Measurements from ENCODE around the gene PCDHB1.
A peak's percentile ranks its signal among the peaks of the same experiment; 100 is the strongest.

PCDHB1 gene

GRCh38 chr5:141050622-141051520 is at the start of gene PCDHB1:
Gene PCDHB1 (plus strand): TSS chr5:141051374. CDS start chr5:141051471, 97 bp downstream.
- no peak for DNase-seq

- no peak for DNase-seq
These were observed 49.7 kb upstream of the PCDHB1 start for GRCh38 chr5:141001446-141001843.

- no peak for DNase-seq
These were observed 49.1 kb upstream of the PCDHB1 start for GRCh38 chr5:141001844-141002604.

GRCh38 chr5:141002605-141002965 is 48.6 kb upstream of the PCDHB1 start:
- DNase-seq = no peak

GRCh38 chr5:141003031-141003430 is 48.1 kb upstream of the PCDHB1 start:
- no peak for DNase-seq

GRCh38 chr5:141003791-141004611 is 47.2 kb upstream of the PCDHB1 start:
- DNase-seq = no peak

- no peak for DNase-seq
These were observed 43.4 kb upstream of the PCDHB1 start for GRCh38 chr5:141007791-141008190.

- DNase-seq = no peak
These were observed 41.0 kb upstream of the PCDHB1 start for GRCh38 chr5:141010047-141010793.

- no peak for DNase-seq
These were observed 33.2 kb upstream of the PCDHB1 start for GRCh38 chr5:141017943-141018342.

- DNase-seq = no peak
These were observed 28.8 kb upstream of the PCDHB1 start for GRCh38 chr5:141022384-141022783.

GRCh38 chr5:141031006-141031405 is 20.2 kb upstream of the PCDHB1 start:
- no peak for DNase-seq

- no peak for DNase-seq
These were observed 18.5 kb upstream of the PCDHB1 start for GRCh38 chr5:141032626-141033025.

GRCh38 chr5:141039061-141039460 is 12.1 kb upstream of the PCDHB1 start:
- DNase-seq = no peak

- no peak for DNase-seq
These were observed 11.7 kb upstream of the PCDHB1 start for GRCh38 chr5:141039517-141039916.

- DNase-seq = no peak
These were observed 10.9 kb upstream of the PCDHB1 start for GRCh38 chr5:141040093-141040770.

- peak; percentile 35 to 66 for DNase-seq
These were observed 10.3 kb upstream of the PCDHB1 start for GRCh38 chr5:141040771-141041426.

GRCh38 chr5:141041427-141041785 is 9.8 kb upstream of the PCDHB1 start:
- no peak for DNase-seq

- DNase-seq = no peak
These were observed 8.6 kb upstream of the PCDHB1 start for GRCh38 chr5:141042555-141042954.

GRCh38 chr5:141051521-141051866 is 320 bp downstream of the PCDHB1 start:
- DNase-seq = no peak

- no peak for DNase-seq
These were observed 26.7 kb downstream of the PCDHB1 start for GRCh38 chr5:141077826-141078225.

GRCh38 chr5:141082228-141082627 is 31.1 kb downstream of the PCDHB1 start:
- DNase-seq = no peak
